DMS53 (cell line): ENCODE results near the gene INHBE.
A peak's percentile ranks its signal among the peaks of the same experiment; 100 is the strongest.
"Not testable (repeated sequence)": the region's sequence is repeated elsewhere in the genome, so short reads cannot be mapped to it uniquely, and the experiment has no call there.

Source experiments
- DNase-seq: peaks from one replicate; lab custom pipeline; 2025; lab: John Stamatoyannopoulos, UW

The INHBE gene

GRCh38 chr12:57476162-57476992, 21.3 kb downstream of the INHBE start:
- DNase-seq: peak; percentile 75

GRCh38 chr12:57476993-57477709, 22.0 kb downstream of the INHBE start:
- DNase-seq: no peak

GRCh38 chr12:57477710-57478681, 22.9 kb downstream of the INHBE start:
- no peak for DNase-seq

- no peak for DNase-seq
These were observed 23.9 kb downstream of the INHBE start for GRCh38 chr12:57479043-57479375.

GRCh38 chr12:57479376-57480115, 24.4 kb downstream of the INHBE start, which contains the start of gene ARHGAP9:
ARHGAP9 (minus strand) TSS chr12:57479866; CDS start chr12:57479406, 460 bp downstream.
- no peak for DNase-seq

GRCh38 chr12:57481671-57482070, 26.6 kb downstream of the INHBE start:
- no peak for DNase-seq

GRCh38 chr12:57483466-57483865, 28.4 kb downstream of the INHBE start:
- DNase-seq: no peak

GRCh38 chr12:57485695-57486094, 30.6 kb downstream of the INHBE start:
- DNase-seq: no peak

GRCh38 chr12:57487055-57487596, 32.0 kb downstream of the INHBE start:
- DNase-seq: peak; percentile 75

- peak; percentile 100 for DNase-seq
These were observed 32.7 kb downstream of the INHBE start, which contains the start of gene MARS1 for GRCh38 chr12:57487597-57488401. MARS1 (plus strand) TSS chr12:57488068; CDS start chr12:57488091, 23 bp downstream.

GRCh38 chr12:57488402-57489156, 33.5 kb downstream of the INHBE start:
- DNase-seq: peak; percentile 57

- no peak for DNase-seq
These were observed 34.1 kb downstream of the INHBE start for GRCh38 chr12:57489157-57489641.

GRCh38 chr12:57490126-57490525, 35.0 kb downstream of the INHBE start:
- DNase-seq: no peak

GRCh38 chr12:57491393-57492280, 36.5 kb downstream of the INHBE start:
- DNase-seq: peak; percentile 67

- DNase-seq: not testable (repeated sequence)
These were observed 40.1 kb downstream of the INHBE start for GRCh38 chr12:57495051-57495701.

GRCh38 chr12:57496822-57497221, 41.7 kb downstream of the INHBE start:
- no peak for DNase-seq
